Activated CD4-positive, alpha-beta memory T cell treated with anti-CD3 and anti-CD28 coated beads, Interleukin-2, amount 10 ng/mL, durations not matched to agents 7 days and 5 days (primary cell): ENCODE measurements around the gene ABHD15. TPM values are rescaled to one million over a fixed set of nuclear protein-coding genes. Genes with fewer than 3 reads are reported as not detected.

Experiments used
- CTCF ChIA-PET: fragments of 350-600 bp; sonication (Branson Sonifier 250); formaldehyde crosslinking; loops from one replicate; lab custom pipeline; 2021; ENCODE audit warnings: antibody characterized with exemption, inconsistent platforms; lab: Charles Lee
- POLR2A ChIA-PET: fragments of 350-600 bp; sonication (Branson Sonifier 250); formaldehyde crosslinking; loops from one replicate; lab custom pipeline; 2021; ENCODE audit warnings: antibody characterized with exemption; lab: Charles Lee
- DNase-seq: peaks from one replicate; pipeline ENCODE4 v3.0.0-alpha.2; 2020
- H3K27ac Mint-ChIP-seq: one replicate; pipeline ENCODE4 v1.8.0; 2021; ENCODE audit warnings: mild to moderate bottlenecking, mixed read lengths
- H3K27me3 Mint-ChIP-seq: one replicate; pipeline ENCODE4 v1.8.0; 2021; ENCODE audit warnings: mixed read lengths
- H3K36me3 Mint-ChIP-seq: one replicate; pipeline ENCODE4 v1.8.0; 2021; ENCODE audit warnings: low read depth, mixed read lengths
- H3K4me1 Mint-ChIP-seq: one replicate; pipeline ENCODE4 v1.8.0; 2021; ENCODE audit warnings: mixed read lengths
- H3K4me3 Mint-ChIP-seq: one replicate; pipeline ENCODE4 v1.8.0; 2021; ENCODE audit warnings: mild to moderate bottlenecking, mixed read lengths
- H3K9me3 Mint-ChIP-seq: one replicate; pipeline ENCODE4 v1.8.0; 2021; ENCODE audit warnings: mixed read lengths
- total RNA-seq, 2 experiments: library from RNA; stranded (reverse); gene quantifications; one replicate each; pipeline ENCODE4 v1.2.3, GENCODE V29; 2021

The ABHD15 gene
- 10 to 100 TPM; 18.5 to 19.3 TPM for total RNA-seq

GRCh38 chr17:29566473-29567303, at the start of gene ABHD15:
TSS of gene ABHD15 (minus strand) at chr17:29567037. CDS start at chr17:29566966, 71 bp downstream.
- DNase-seq, result peak; percentile 68
- ChIA-PET POLR2A (interaction anchor here (1.2 to 9.3 kb wide), 21 partner anchors 11 to 617 kb away, joined by 3 to 107 read pairs (median 6); partner anchors contain the start of genes ANKRD13B, CORO6, NUFIP2 and SSH2), CTCF (interaction anchor here (1.0 to 7.1 kb wide), 12 partner anchors 10 to 197 kb away, joined by 3 to 64 read pairs (median 5); no protein-coding TSS in a partner anchor)
- Mint-ChIP-seq H3K4me3 (peak within 1 kb of the TSS; percentile 94), H3K9me3 (no peaks in the 10 kb centered on the region), H3K27ac (peak within 1 kb of the TSS; percentile 98), H3K27me3 (no peaks in the 10 kb centered on the region), H3K4me1 (peaks cover 49% of the 10 kb centered on the region), H3K36me3 (peaks cover 43% of the 10 kb centered on the region)

GRCh38 chr17:29615492-29616299, 48.9 kb upstream of the ABHD15 start:
- H3K4me1 Mint-ChIP-seq, result peaks cover 52% of the 10 kb centered on the region
- POLR2A ChIA-PET, result interaction anchor here (0.9 to 6.4 kb wide), 18 partner anchors 9 to 503 kb away, joined by 3 to 107 read pairs (median 7); partner anchors contain the start of genes ABHD15, ANKRD13B, GIT1 and NUFIP2
- CTCF ChIA-PET, result interaction anchor here (0.6 to 5.0 kb wide), 27 partner anchors 9 to 666 kb away, joined by 3 to 75 read pairs (median 9); partner anchors contain the start of genes ABHD15, ANKRD13B and TP53I13
- no peaks in the 10 kb centered on the region for H3K36me3 Mint-ChIP-seq
- peaks cover 17% of the 10 kb centered on the region for H3K27me3 Mint-ChIP-seq
- peak overlapping the region; percentile 99 for H3K27ac Mint-ChIP-seq
- H3K9me3 Mint-ChIP-seq, result no peaks in the 10 kb centered on the region
- peak overlapping the region; percentile 75 for H3K4me3 Mint-ChIP-seq
- DNase-seq, result peak; percentile 91

GRCh38 chr17:29615048-29615385, 48.2 kb upstream of the ABHD15 start:
- H3K4me1 Mint-ChIP-seq, result peaks cover 52% of the 10 kb centered on the region
- ChIA-PET CTCF (interaction anchor here (0.6 to 5.0 kb wide), 18 partner anchors 10 to 666 kb away, joined by 3 to 75 read pairs (median 6); partner anchors contain the start of genes ABHD15, ANKRD13B and TP53I13), POLR2A (interaction anchor here (0.6 to 6.4 kb wide), 16 partner anchors 10 to 470 kb away, joined by 3 to 107 read pairs (median 7); partner anchors contain the start of genes ABHD15, ANKRD13B, GIT1 and NUFIP2)
- H3K27me3 Mint-ChIP-seq, result peaks cover 13% of the 10 kb centered on the region
- H3K27ac Mint-ChIP-seq, result peak overlapping the region; percentile 99
- H3K36me3 Mint-ChIP-seq, result no peaks in the 10 kb centered on the region
- H3K4me3 Mint-ChIP-seq, result peak overlapping the region; percentile 75
- H3K9me3 Mint-ChIP-seq, result no peaks in the 10 kb centered on the region
- peak; percentile 91 for DNase-seq

GRCh38 chr17:29614349-29615047, 47.7 kb upstream of the ABHD15 start:
- no peak for DNase-seq
- peaks cover 12% of the 10 kb centered on the region for H3K27me3 Mint-ChIP-seq
- H3K9me3 Mint-ChIP-seq, result no peaks in the 10 kb centered on the region
- H3K36me3 Mint-ChIP-seq, result no peaks in the 10 kb centered on the region
- ChIA-PET CTCF (interaction anchor here (0.6 to 5.0 kb wide), 20 partner anchors 10 to 665 kb away, joined by 3 to 75 read pairs (median 6); partner anchors contain the start of genes ABHD15, ANKRD13B and TP53I13), POLR2A (interaction anchor here (0.6 to 6.4 kb wide), 12 partner anchors 10 to 469 kb away, joined by 3 to 107 read pairs (median 9); partner anchors contain the start of genes ABHD15, ANKRD13B, GIT1 and NUFIP2)
- H3K27ac Mint-ChIP-seq, result peak overlapping the region; percentile 99
- H3K4me3 Mint-ChIP-seq, result peak overlapping the region; percentile 75
- peaks cover 52% of the 10 kb centered on the region for H3K4me1 Mint-ChIP-seq

DNA sequence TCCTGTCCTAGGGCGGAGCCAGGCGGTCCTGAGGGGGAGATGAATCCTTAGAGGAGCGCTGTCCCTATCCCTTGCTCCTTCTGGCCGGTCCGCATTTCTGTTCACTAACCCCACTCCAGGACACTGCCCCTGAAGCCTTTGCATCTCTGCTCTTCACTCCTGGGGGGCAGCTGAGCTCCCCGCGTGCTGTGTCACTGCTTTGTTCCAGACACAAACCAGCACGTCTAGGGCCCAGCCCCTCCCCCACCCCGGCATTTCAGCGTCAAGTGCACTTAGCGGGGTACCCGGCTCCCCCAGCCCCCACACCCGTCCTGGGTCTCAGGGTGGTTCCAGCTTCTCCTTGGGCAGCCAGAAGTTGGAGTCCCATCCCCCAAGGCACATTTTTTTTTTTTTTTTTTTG, 47.0 kb upstream of the ABHD15 start:
- peak overlapping the region; percentile 47 for H3K27ac Mint-ChIP-seq
- H3K4me3 Mint-ChIP-seq, result peak overlapping the region; percentile 75

DNA sequence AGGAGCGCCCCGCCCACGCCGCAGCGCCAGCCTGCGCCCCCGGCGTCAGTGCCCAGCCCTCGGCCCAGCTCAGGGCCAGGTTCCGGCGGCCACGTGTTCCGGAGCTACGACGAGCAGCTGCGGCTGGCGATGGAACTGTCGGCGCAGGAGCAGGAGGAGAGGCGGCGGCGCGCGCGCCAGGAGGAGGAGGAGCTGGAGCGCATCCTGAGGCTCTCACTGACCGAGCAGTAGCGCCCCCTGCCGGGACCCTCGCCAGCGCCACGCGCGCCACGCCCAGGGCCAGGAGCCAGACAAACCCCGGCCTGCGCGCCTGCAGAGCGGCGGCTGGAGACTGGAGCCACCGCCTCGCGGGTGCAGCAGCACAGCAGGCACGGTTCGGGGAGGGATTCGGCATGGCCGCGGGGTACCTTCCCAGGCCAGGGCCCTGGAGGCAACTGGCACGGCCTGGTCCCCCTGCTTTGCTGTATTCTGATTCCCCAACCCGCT, 46.6 kb upstream of the ABHD15 start:
- H3K27me3 Mint-ChIP-seq, result peaks cover 10% of the 10 kb centered on the region
- peak overlapping the region; percentile 47 for H3K27ac Mint-ChIP-seq
- ChIA-PET CTCF (interaction anchor here (0.6 to 4.1 kb wide), 18 partner anchors 9 to 380 kb away, joined by 3 to 75 read pairs (median 5); partner anchors contain the start of genes ABHD15, ANKRD13B and TP53I13), POLR2A (interaction anchor here (1.1 to 6.4 kb wide), 6 partner anchors 21 to 146 kb away, joined by 3 to 107 read pairs (median 21); partner anchors contain the start of genes ABHD15, ANKRD13B and TP53I13)
- H3K4me1 Mint-ChIP-seq, result peaks cover 45% of the 10 kb centered on the region
- no peaks in the 10 kb centered on the region for H3K9me3 Mint-ChIP-seq
- peak; percentile 96 for DNase-seq
- H3K36me3 Mint-ChIP-seq, result no peaks in the 10 kb centered on the region
- H3K4me3 Mint-ChIP-seq, result no peak overlapping the region

More for the DNA sequence above, 47.0 kb upstream of the ABHD15 start:
- Mint-ChIP-seq H3K27me3 (peaks cover 10% of the 10 kb centered on the region), H3K9me3 (no peaks in the 10 kb centered on the region), H3K36me3 (no peaks in the 10 kb centered on the region), H3K4me1 (peaks cover 49% of the 10 kb centered on the region)
- no peak for DNase-seq
- POLR2A ChIA-PET, result interaction anchor here (1.1 to 6.4 kb wide), 6 partner anchors 21 to 146 kb away, joined by 3 to 107 read pairs (median 21); partner anchors contain the start of genes ABHD15, ANKRD13B and TP53I13
- CTCF ChIA-PET, result interaction anchor here (0.6 to 4.1 kb wide), 14 partner anchors 10 to 244 kb away, joined by 3 to 75 read pairs (median 6); partner anchors contain the start of genes ABHD15 and ANKRD13B

DNA sequence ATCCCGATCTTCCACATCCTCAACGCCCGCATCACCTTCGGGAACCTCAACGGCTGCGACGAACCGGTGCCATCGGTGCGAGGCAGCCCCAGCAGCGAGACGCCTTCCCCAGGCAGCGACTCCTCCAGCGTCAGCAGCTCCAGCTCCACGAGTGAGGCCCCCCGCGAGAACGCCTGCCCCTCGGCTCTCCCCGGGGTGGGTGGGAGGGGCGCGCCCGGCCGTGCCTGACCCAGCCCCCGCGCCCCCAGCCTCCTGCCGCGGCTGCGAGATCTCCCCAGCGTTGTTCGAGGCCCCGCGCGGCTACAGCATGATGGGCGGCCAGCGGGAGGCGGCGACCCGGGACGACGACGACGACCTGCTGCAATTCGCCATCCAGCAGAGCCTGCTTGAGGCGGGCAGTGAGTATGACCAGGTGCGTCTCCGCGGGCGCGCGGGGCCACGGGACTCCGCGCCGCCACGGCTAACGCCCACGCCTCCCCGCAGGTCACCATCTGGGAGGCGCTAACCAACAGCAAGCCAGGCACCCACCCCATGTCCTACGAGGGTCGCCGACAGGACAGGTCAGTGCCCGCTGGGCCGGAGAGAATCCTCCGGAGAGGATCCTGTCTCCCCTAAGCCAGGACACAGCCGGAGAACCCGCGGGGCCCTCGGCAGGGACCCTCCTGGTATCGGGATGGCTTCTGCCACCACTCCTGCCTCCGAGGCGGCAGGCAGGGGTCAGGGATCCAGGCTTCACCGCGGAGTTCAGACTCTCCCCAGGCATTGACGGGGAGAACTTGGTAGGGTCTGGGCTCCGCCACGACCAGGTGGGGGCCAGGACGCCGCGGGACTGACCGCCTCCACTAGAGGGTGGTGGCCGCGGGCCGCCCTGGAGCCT, 45.8 kb upstream of the ABHD15 start:
- Mint-ChIP-seq H3K9me3 (no peaks in the 10 kb centered on the region), H3K4me1 (peaks cover 40% of the 10 kb centered on the region), H3K36me3 (no peaks in the 10 kb centered on the region), H3K4me3 (no peak overlapping the region), H3K27ac (no peak overlapping the region), H3K27me3 (peaks cover 10% of the 10 kb centered on the region)
- ChIA-PET POLR2A (interaction anchor here (1.1 to 6.4 kb wide), 6 partner anchors 20 to 147 kb away, joined by 3 to 107 read pairs (median 21); partner anchors contain the start of genes ABHD15, ANKRD13B and TP53I13), CTCF (interaction anchor here (0.6 to 4.1 kb wide), 18 partner anchors 8 to 379 kb away, joined by 3 to 75 read pairs (median 5); partner anchors contain the start of genes ABHD15, ANKRD13B and TP53I13)
- no peak for DNase-seq

DNA sequence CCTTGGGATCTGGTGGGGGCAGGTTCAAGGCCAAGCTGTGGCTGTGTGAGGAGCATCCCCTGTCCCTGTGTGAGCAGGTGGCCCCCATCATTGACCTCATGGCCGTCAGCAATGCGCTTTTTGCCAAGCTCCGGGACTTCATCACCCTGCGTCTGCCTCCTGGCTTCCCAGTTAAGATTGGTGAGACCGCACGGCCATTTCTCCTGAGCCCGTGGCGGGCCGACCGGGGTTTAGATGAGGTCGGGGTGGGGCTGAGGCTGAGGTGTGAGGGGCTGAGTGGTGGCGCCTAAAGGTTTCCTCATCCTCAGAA, 45.2 kb upstream of the ABHD15 start:
- no peak overlapping the region for H3K27ac Mint-ChIP-seq
- no peaks in the 10 kb centered on the region for H3K9me3 Mint-ChIP-seq
- ChIA-PET CTCF (interaction anchor here (1.4 to 4.1 kb wide), 2 partner anchors 24 to 31 kb away, joined by 6 to 43 read pairs; no protein-coding TSS in a partner anchor), POLR2A (no interaction called here)
- peaks cover 10% of the 10 kb centered on the region for H3K27me3 Mint-ChIP-seq
- H3K36me3 Mint-ChIP-seq, result no peaks in the 10 kb centered on the region
- DNase-seq, result no peak
- peaks cover 34% of the 10 kb centered on the region for H3K4me1 Mint-ChIP-seq
- H3K4me3 Mint-ChIP-seq, result no peak overlapping the region

DNA sequence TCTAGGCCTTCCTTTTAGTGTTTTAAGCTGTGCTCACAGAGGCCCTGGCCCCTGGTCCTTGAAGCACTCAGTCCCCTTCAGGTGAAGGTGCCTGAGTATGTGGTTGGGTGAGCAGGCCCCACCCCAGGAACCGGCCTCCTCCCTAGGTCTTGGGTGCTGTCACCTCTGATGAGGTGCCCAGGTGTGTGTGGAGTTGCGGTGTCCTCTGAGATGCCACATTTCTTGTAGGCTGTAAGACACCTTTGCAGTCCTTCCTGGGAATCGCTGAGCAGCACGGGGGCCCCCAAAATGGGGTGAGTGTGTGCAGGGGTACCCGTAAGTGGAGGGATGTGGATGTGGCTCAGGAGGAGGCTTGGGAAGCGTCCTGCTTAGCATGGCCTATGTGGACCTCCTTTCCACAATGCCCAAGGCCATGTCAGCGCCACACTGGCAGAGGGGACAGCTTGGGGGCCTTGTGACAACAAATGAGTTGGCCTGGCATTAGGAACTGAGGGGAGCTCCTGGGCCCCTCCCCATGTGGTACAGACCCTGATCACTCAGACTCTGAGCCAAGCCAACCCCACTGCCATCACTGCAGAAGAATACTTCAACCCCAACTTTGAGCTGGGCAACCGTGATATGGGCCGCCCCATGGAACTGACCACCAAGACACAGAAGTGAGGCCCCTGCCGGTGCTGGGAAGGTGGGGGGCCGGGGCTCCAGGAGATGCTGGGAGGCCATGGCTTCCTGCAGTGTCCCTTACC, 44.7 kb upstream of the ABHD15 start:
- ChIA-PET POLR2A (no interaction called here), CTCF (interaction anchor here (0.8 to 4.1 kb wide), 3 partner anchors 19 to 44 kb away, joined by 3 to 43 read pairs (median 6); partner anchors contain the start of genes ABHD15 and ANKRD13B)
- Mint-ChIP-seq H3K9me3 (no peaks in the 10 kb centered on the region), H3K4me3 (no peak overlapping the region), H3K27ac (no peak overlapping the region), H3K27me3 (peaks cover 4% of the 10 kb centered on the region), H3K36me3 (no peaks in the 10 kb centered on the region), H3K4me1 (peaks cover 29% of the 10 kb centered on the region)
- DNase-seq, result no peak

DNA sequence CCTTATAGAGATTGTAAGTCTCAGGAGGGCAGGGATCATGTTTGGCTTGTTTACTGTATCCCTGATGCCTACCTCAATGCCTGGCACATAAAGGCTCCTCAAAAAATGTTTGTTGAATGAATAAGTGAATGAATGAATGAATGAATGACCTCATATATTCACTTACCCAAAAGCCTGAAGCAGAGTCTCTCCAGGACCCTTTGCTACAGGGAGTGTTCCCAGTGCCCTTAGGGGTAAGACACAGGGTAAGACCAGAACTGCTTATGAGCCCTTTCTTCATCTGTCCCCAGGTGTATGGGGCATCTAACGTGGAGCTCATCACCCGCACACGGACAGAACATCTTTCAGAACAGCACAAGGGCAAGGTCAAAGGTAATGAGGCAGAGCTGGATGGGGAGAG, 43.6 kb upstream of the ABHD15 start:
- Mint-ChIP-seq H3K27me3 (no peaks in the 10 kb centered on the region), H3K27ac (no peak overlapping the region), H3K9me3 (no peaks in the 10 kb centered on the region), H3K4me1 (peaks cover 19% of the 10 kb centered on the region), H3K36me3 (no peaks in the 10 kb centered on the region), H3K4me3 (no peak overlapping the region)
- ChIA-PET POLR2A (no interaction called here), CTCF (interaction anchor here (0.8 to 2.5 kb wide), 3 partner anchors 7 to 43 kb away, joined by 3 to 10 read pairs (median 6); partner anchors contain the start of genes ABHD15 and ANKRD13B)
- DNase-seq, result no peak
